ENCODE results near the gene ANO9.

The ANO9 gene

GRCh38 chr11:452203-452744 is 10.5 kb upstream of the ANO9 start:
- H3K36me3 ChIP-seq (replicated peaks; ENCODE audit: low read depth, low read length): peaks cover 12% of the 10 kb centered on the region
- no peak overlapping the region for H3K27ac ChIP-seq (ENCODE audit: low read length)
- no peak overlapping the region for H2AFZ ChIP-seq (ENCODE audit: low read depth, low read length)
- peaks cover 69% of the 10 kb centered on the region for H3K79me2 ChIP-seq (ENCODE audit: low read length)
- TF ChIP-seq, protein P1, sequence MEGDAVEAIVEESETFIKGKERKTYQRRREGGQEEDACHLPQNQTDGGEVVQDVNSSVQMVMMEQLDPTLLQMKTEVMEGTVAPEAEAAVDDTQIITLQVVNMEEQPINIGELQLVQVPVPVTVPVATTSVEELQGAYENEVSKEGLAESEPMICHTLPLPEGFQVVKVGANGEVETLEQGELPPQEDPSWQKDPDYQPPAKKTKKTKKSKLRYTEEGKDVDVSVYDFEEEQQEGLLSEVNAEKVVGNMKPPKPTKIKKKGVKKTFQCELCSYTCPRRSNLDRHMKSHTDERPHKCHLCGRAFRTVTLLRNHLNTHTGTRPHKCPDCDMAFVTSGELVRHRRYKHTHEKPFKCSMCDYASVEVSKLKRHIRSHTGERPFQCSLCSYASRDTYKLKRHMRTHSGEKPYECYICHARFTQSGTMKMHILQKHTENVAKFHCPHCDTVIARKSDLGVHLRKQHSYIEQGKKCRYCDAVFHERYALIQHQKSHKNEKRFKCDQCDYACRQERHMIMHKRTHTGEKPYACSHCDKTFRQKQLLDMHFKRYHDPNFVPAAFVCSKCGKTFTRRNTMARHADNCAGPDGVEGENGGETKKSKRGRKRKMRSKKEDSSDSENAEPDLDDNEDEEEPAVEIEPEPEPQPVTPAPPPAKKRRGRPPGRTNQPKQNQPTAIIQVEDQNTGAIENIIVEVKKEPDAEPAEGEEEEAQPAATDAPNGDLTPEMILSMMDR (IDR thresholded peaks at IDR 0.05; ENCODE audit: low read depth, low read length): no peak
- H4K20me1 ChIP-seq (ENCODE audit: insufficient read depth, low read length): peaks cover 9% of the 10 kb centered on the region; the same call in 1 of the 2 replicates
- H3K27me3 ChIP-seq (ENCODE audit: low read depth, low read length): no peaks in the 10 kb centered on the region
- H3K9me3 ChIP-seq (ENCODE audit: insufficient read depth, low read length): no peaks in the 10 kb centered on the region
- no peak overlapping the region for H3K9ac ChIP-seq (ENCODE audit: low read length)
- peaks cover 20% of the 10 kb centered on the region for H3K4me1 ChIP-seq (ENCODE audit: low read length)
- H3K4me2 ChIP-seq (ENCODE audit: low read length): no peak overlapping the region
- no peak overlapping the region for H3K4me3 ChIP-seq (ENCODE audit: low read length)

- peak overlapping the region; percentile 86; the same call in 1 of the 2 replicates for H3K4me3 ChIP-seq (ENCODE audit: low read length)
- H3K36me3 ChIP-seq (replicated peaks; ENCODE audit: low read depth, low read length): peaks cover 12% of the 10 kb centered on the region
- peaks cover 20% of the 10 kb centered on the region for H3K4me1 ChIP-seq (ENCODE audit: low read length)
- H3K79me2 ChIP-seq (ENCODE audit: low read length): peaks cover 63% of the 10 kb centered on the region
- no peak overlapping the region for H3K27ac ChIP-seq (ENCODE audit: low read length)
- no peaks in the 10 kb centered on the region for H3K27me3 ChIP-seq (ENCODE audit: low read depth, low read length)
- H3K4me2 ChIP-seq (ENCODE audit: low read length): peak overlapping the region; percentile 79; the same call in 1 of the 2 replicates
- no peak overlapping the region for H2AFZ ChIP-seq (ENCODE audit: low read depth, low read length)
- H4K20me1 ChIP-seq (ENCODE audit: insufficient read depth, low read length): peaks cover 9% of the 10 kb centered on the region; the same call in 1 of the 2 replicates
- no peak overlapping the region for H3K9ac ChIP-seq (ENCODE audit: low read length)
- TF ChIP-seq, protein P1 (IDR thresholded peaks at IDR 0.05; ENCODE audit: low read depth, low read length): no peak
- no peak for TF ChIP-seq EZH2phosphoT487 (IDR thresholded peaks at IDR 0.05; ENCODE audit: low read depth)
- no peaks in the 10 kb centered on the region for H3K9me3 ChIP-seq (ENCODE audit: insufficient read depth, low read length)
Observed at GRCh38 chr11:451738-452137, 9.9 kb upstream of the ANO9 start.

- H3K4me1 ChIP-seq (ENCODE audit: low read length): peaks cover 20% of the 10 kb centered on the region
- no peak overlapping the region for H2AFZ ChIP-seq (ENCODE audit: low read depth, low read length)
- H4K20me1 ChIP-seq (ENCODE audit: insufficient read depth, low read length): peaks cover 9% of the 10 kb centered on the region; the same call in 1 of the 2 replicates
- H3K9ac ChIP-seq (ENCODE audit: low read length): peak overlapping the region; percentile 79
- no peaks in the 10 kb centered on the region for H3K9me3 ChIP-seq (ENCODE audit: insufficient read depth, low read length)
- no peak for TF ChIP-seq EZH2phosphoT487 (IDR thresholded peaks at IDR 0.05; ENCODE audit: low read depth)
- TF ChIP-seq, protein P1 (IDR thresholded peaks at IDR 0.05; ENCODE audit: low read depth, low read length): peak; percentile 49
- H3K79me2 ChIP-seq (ENCODE audit: low read length): peaks cover 58% of the 10 kb centered on the region
- H3K4me2 ChIP-seq (ENCODE audit: low read length): peak overlapping the region; percentile 79
- peak overlapping the region; percentile 86 for H3K4me3 ChIP-seq (ENCODE audit: low read length)
- H3K27me3 ChIP-seq (ENCODE audit: low read depth, low read length): no peaks in the 10 kb centered on the region
- no peak overlapping the region for H3K27ac ChIP-seq (ENCODE audit: low read length)
- peaks cover 12% of the 10 kb centered on the region for H3K36me3 ChIP-seq (replicated peaks; ENCODE audit: low read depth, low read length)
Observed at GRCh38 chr11:450809-451451, 9.1 kb upstream of the ANO9 start.

DNA sequence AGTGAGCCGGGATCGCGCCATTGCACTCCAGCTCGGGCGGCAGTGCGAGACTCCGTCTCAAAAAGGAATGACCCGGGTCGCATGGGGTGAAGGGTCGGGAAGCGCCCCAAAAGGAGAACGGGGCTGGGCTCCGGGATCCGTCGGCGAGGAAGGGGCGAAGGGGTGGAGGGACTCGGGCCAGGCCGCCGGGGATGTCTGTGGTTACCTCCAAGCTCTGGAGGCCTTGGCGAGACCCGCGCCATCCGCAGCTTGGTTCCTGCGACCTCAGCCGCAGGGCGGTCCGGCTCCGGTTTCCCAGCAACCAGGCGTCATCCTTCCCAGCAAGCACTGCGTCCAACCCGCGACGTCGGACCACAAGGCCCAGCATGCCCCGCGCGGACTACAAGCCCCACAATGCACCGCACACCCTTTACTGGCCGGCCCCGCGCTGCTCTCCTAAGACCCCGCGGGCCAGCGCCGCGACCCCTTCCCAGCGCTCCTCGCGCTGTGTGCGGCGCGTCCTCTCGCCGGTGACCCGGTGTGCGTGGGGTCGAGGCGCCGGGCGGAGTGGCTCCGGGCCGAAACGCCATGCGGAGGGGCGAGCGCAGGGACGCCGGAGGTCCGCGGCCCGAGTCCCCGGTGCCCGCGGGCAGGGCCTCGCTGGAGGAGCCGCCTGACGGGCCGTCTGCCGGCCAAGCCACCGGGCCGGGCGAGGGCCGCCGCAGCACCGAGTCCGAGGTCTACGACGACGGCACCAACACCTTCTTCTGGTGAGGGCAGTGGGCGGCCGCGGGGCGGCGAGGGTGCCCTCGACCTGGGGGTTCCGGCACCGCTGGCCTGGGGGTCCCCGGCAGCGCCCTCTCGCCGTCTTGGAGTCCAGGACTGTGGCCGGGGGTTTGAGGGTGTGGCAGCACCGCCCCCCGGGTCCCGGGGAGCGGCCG is 8.3 kb upstream of the ANO9 start, which contains the start of gene PTDSS2:
Gene PTDSS2, plus strand, starts transcription at position 391 of the 920 bp plus-strand sequence. Its CDS starts 177 bp downstream, at position 568.
- peak within 1 kb of the TSS; percentile 83 for H3K27ac ChIP-seq (ENCODE audit: low read length)
- H3K9me3 ChIP-seq (ENCODE audit: insufficient read depth, low read length): no peaks in the 10 kb centered on the region
- peaks cover 9% of the 10 kb centered on the region; the same call in 1 of the 2 replicates for H4K20me1 ChIP-seq (ENCODE audit: insufficient read depth, low read length)
- peaks cover 12% of the 10 kb centered on the region for H3K36me3 ChIP-seq (replicated peaks; ENCODE audit: low read depth, low read length)
- peak within 1 kb of the TSS; percentile 79 for H3K4me2 ChIP-seq (ENCODE audit: low read length)
- H2AFZ ChIP-seq (ENCODE audit: low read depth, low read length): peak within 1 kb of the TSS; percentile 64; the same call in 1 of the 2 replicates
- peak within 1 kb of the TSS; percentile 86 for H3K4me3 ChIP-seq (ENCODE audit: low read length)
- no peak for TF ChIP-seq EZH2phosphoT487 (IDR thresholded peaks at IDR 0.05; ENCODE audit: low read depth)
- TF ChIP-seq, protein P1 (IDR thresholded peaks at IDR 0.05; ENCODE audit: low read depth, low read length): no peak
- peaks cover 20% of the 10 kb centered on the region for H3K4me1 ChIP-seq (ENCODE audit: low read length)
- peaks cover 50% of the 10 kb centered on the region for H3K79me2 ChIP-seq (ENCODE audit: low read length)
- H3K9ac ChIP-seq (ENCODE audit: low read length): peak within 1 kb of the TSS; percentile 79
- no peaks in the 10 kb centered on the region for H3K27me3 ChIP-seq (ENCODE audit: low read depth, low read length)
